GM12878 (cell line): ENCODE measurements around the gene RGSL1. TPM values are rescaled to one million over a fixed set of nuclear protein-coding genes. Genes with fewer than 3 reads are reported as not detected.

Experiments
- ATAC-seq: fragments of 200-7000 bp; cut with Tn5 transposase; 3 replicates; pipeline ENCODE4 v1.9.1; 2020; ENCODE audit warnings: mild to moderate bottlenecking, moderate library complexity
- BruUV-seq: library from RNA; stranded (reverse); fragments of 400-500 nt; replicated peaks from 2 replicates; lab custom pipeline; 2021; lab: Mats Ljungman, UMichigan
- CTCF ChIA-PET: fragments of 300-600 bp; sonication (Branson Sonifier 250); formaldehyde crosslinking; extraction: SDS; loops from one replicate; lab custom pipeline; 2021; ENCODE audit warnings: inconsistent platforms; lab: Yijun Ruan, JAX
- POLR2A ChIA-PET: fragments of 350-600 bp; formaldehyde crosslinking; extraction: SDS; loops from one replicate; lab custom pipeline; 2021; ENCODE audit warnings: inconsistent platforms; lab: Charles Lee
- RAD21 ChIA-PET: fragments of 300-600 bp; sonication (Branson Sonifier 250); formaldehyde crosslinking; loops from one replicate; lab custom pipeline; 2023; ENCODE audit warnings: antibody characterized with exemption; ENCODE audit not compliant: unreplicated experiment; lab: Charles Lee
- SMC1A ChIA-PET: fragments of 300-600 bp; sonication (Branson Sonifier 250); formaldehyde crosslinking; loops from one replicate; lab custom pipeline; 2023; ENCODE audit not compliant: unreplicated experiment, uncharacterized antibody; lab: Charles Lee
- DNase-seq: peaks from one replicate; pipeline ENCODE4 v3.0.0-alpha.2; 2011; ENCODE audit warnings: low read depth, low spot score
- FAIRE-seq: peaks from 3 replicates; lab custom pipeline; 2011; peaks lifted over from hg19 to GRCh38; lab: Jason Lieb, UNC
- H2AFZ ChIP-seq: 2 replicates; pipeline ENCODE4 v1.6.0; 2011; ENCODE audit warnings: low read depth, low read length, control low read depth; ENCODE audit not compliant: control insufficient read depth
- H3K27ac ChIP-seq: 2 replicates; pipeline ENCODE4 v1.5.1; 2011; ENCODE audit warnings: control low read depth; ENCODE audit not compliant: control insufficient read depth, insufficient read depth
- H3K27me3 ChIP-seq, 2 experiments: replicated peaks in 1 of 2; 2 replicates each; pipeline versions ENCODE4 v1.6.0 to v1.6.1; 2011; ENCODE audit warnings: low read length in 1 of 2; ENCODE audit not compliant: control insufficient read depth in 2 of 2, insufficient read depth in 2 of 2
- H3K36me3 ChIP-seq, 2 experiments: 2 replicates each; pipeline ENCODE4 v1.5.1; 2011; ENCODE audit warnings: low read length in 1 of 2; ENCODE audit not compliant: control insufficient read depth in 2 of 2, insufficient read depth in 2 of 2
- H3K4me1 ChIP-seq: 2 replicates; pipeline ENCODE4 v1.6.1; 2011; ENCODE audit warnings: mild to moderate bottlenecking, low read length, moderate library complexity, mixed read lengths; ENCODE audit not compliant: control insufficient read depth, insufficient read depth
- H3K4me2 ChIP-seq: 2 replicates; pipeline ENCODE4 v1.6.0; 2011; ENCODE audit warnings: control low read depth; ENCODE audit not compliant: control insufficient read depth, insufficient read depth
- H3K4me3 ChIP-seq: fragments of 200-600 bp; sonication (generic); 2 replicates; pipeline ENCODE4 v1.5.1; 2016
- H3K79me2 ChIP-seq: 2 replicates; pipeline ENCODE4 v1.6.0; 2011; ENCODE audit warnings: low read length; ENCODE audit not compliant: control insufficient read depth, insufficient read depth
- H3K9ac ChIP-seq: 2 replicates; pipeline ENCODE4 v1.8.0; 2011; ENCODE audit warnings: low read length, control low read depth, mixed read lengths; ENCODE audit not compliant: control insufficient read depth, insufficient read depth
- H3K9me3 ChIP-seq: replicated peaks from 3 replicates; pipeline ENCODE4 v1.5.1; 2011; ENCODE audit warnings: mild to moderate bottlenecking, low read length; ENCODE audit not compliant: control insufficient read depth, insufficient read depth
- H4K20me1 ChIP-seq: 2 replicates; pipeline ENCODE4 v1.6.0; 2011; ENCODE audit not compliant: control insufficient read depth, insufficient read depth
- CBFB ChIP-seq: IDR thresholded peaks from 2 replicates; pipeline ENCODE4 v1.6.1; 2016; ENCODE audit warnings: antibody characterized with exemption, low read depth
- CREM ChIP-seq: IDR thresholded peaks from 2 replicates; pipeline ENCODE4 v1.6.1; 2014; ENCODE audit warnings: antibody characterized with exemption, low read depth
- HCFC1 ChIP-seq: fragments of 150-350 bp; IDR thresholded peaks from 2 replicates; pipeline ENCODE4 v1.6.1; 2014; ENCODE audit warnings: low read length
- KAT2A ChIP-seq: conservative IDR thresholded peaks from 2 replicates; pipeline ENCODE4 v1.6.1; 2011; ENCODE audit warnings: low read depth, low read length; ENCODE audit not compliant: control insufficient read depth
- KDM1A ChIP-seq: fragments of 200-600 bp; sonication (generic); IDR thresholded peaks from 2 replicates; pipeline ENCODE4 v1.6.1; 2016; ENCODE audit warnings: borderline replicate concordance
- MAX ChIP-seq: IDR thresholded peaks from 2 replicates; pipeline ENCODE4 v1.6.1; 2012; ENCODE audit warnings: low read depth, low read length, improper control_type of control experiment
- MEF2B ChIP-seq: fragments of 450-650 bp; IDR thresholded peaks from 2 replicates; pipeline ENCODE4 v1.6.1; 2018; ENCODE audit warnings: mild to moderate bottlenecking, moderate library complexity; ENCODE audit not compliant: partially characterized antibody, poor library complexity, severe bottlenecking
- SPI1 ChIP-seq: IDR thresholded peaks from 2 replicates; pipeline ENCODE4 v1.6.1; 2011; ENCODE audit warnings: low read depth, mild to moderate bottlenecking, low read length, moderate library complexity, borderline replicate concordance; ENCODE audit not compliant: insufficient read depth
- SUPT20H ChIP-seq: IDR thresholded peaks from 2 replicates; pipeline ENCODE4 v1.6.1; 2011; ENCODE audit warnings: low read depth, mild to moderate bottlenecking, low read length, moderate library complexity, borderline replicate concordance; ENCODE audit not compliant: control insufficient read depth
- SUZ12 ChIP-seq: fragments of 200-600 bp; sonication (generic); IDR thresholded peaks from one replicate; pipeline ENCODE4 v1.6.1; 2018; ENCODE audit warnings: antibody characterized with exemption, mild to moderate bottlenecking; ENCODE audit not compliant: unreplicated experiment
- ZBTB40 ChIP-seq: fragments of 450-650 bp; IDR thresholded peaks from 2 replicates; pipeline ENCODE4 v1.6.1; 2016; ENCODE audit warnings: mild to moderate bottlenecking, moderate library complexity, borderline replicate concordance
- WGBS: methylation state at CpG from one replicate; pipeline ENCODE4 v1.1.6; 2016; ENCODE audit warnings: low lambda C conversion rate; ENCODE audit not compliant: insufficient replicate concordance, insufficient coverage; ENCODE audit errors: missing lambda C conversion rate; 5-methylcytosine and 5-hydroxymethylcytosine counted together
- in situ Hi-C: fragments of 300-500 bp; cut with MboI; formaldehyde crosslinking; loops from 9 replicates; pipeline ENCODE4 v1.14.3; 2018; ENCODE audit warnings: mixed read lengths
- intact Hi-C: fragments of 100-400 bp; cut with micrococcal nuclease; formaldehyde crosslinking; loops from one replicate; pipeline ENCODE4 v1.14.2; 2022; ENCODE audit not compliant: unreplicated experiment
- polyA plus RNA-seq, 11 experiments: library from polyadenylated mRNA; depleted of rRNA in 4 of 11; unstranded in 6 of 11; stranded (reverse) in 5 of 11; fragments of >200 nt; fragmentation: Nextera tagmentation in 4 of 11; fragmentation: Illumina TruSeq in 1 of 11; extraction: Ambion mirVana in 4 of 11; extraction: Trizol in 1 of 11; gene quantifications; 1 replicate in 1 of 11; 2 replicates in 10 of 11; pipeline versions ENCODE4 v1.2.1 to v1.2.3, GENCODE V29; 2011 to 2016; ENCODE audit warnings: inconsistent platforms in 2 of 11, missing spikeins in 2 of 11, low read depth in 1 of 11
- total RNA-seq, 4 experiments: library from RNA; depleted of rRNA in 3 of 4; stranded (reverse); fragments of >200 nt in 3 of 4; fragmentation: Illumina TruSeq in 1 of 4; extraction: Trizol in 1 of 4; gene quantifications; 2 replicates each; pipeline versions ENCODE4 v1.2.1 to v1.2.3, GENCODE V29; 2013 to 2021
- TF ChIP-seq, protein P1 (sequence below): IDR thresholded peaks from 2 replicates; pipeline ENCODE4 v1.6.1; 2012; ENCODE audit warnings: improper control_type of control experiment, low read depth, low read length; ENCODE audit not compliant: insufficient replicate concordance
- TF ChIP-seq, protein P2 (sequence below): fragments of 450-650 bp; IDR thresholded peaks from 2 replicates; pipeline ENCODE4 v1.6.1; 2017; ENCODE audit warnings: mild to moderate bottlenecking, low read depth, inconsistent platforms; ENCODE audit not compliant: poor library complexity, severe bottlenecking

Gene RGSL1
- total and polyA plus RNA-seq, 10 of the 15 experiments (the other 5 are each of a cell fraction or from before 2014, with no cell fraction given): 0.05 to 0.28 (median 0.27) TPM; not detected in 5

GRCh38 chr1:182549811-182550210, 99.9 kb downstream of the RGSL1 start:
- BruUV-seq: no TSS peak
- no peaks in the 10 kb centered on the region for H3K4me1 ChIP-seq
- ChIA-PET CTCF (no interaction called here), RAD21 (no interaction called here), SMC1A (no interaction called here), POLR2A (no interaction called here)
- no peak overlapping the region for H3K9ac ChIP-seq
- H4K20me1 ChIP-seq: no peaks in the 10 kb centered on the region
- no peaks in the 10 kb centered on the region for H3K79me2 ChIP-seq
- no peak overlapping the region for H3K4me3 ChIP-seq
- FAIRE-seq (no peak), DNase-seq (no peak), ATAC-seq (no peak)
- intact Hi-C loops: no loop called here
- H3K27ac ChIP-seq: no peak overlapping the region
- H3K36me3 ChIP-seq: no peaks in the 10 kb centered on the region
- 0% methylated on average over 1 of the region's 1 CpG for WGBS
- H3K4me2 ChIP-seq: no peak overlapping the region
- H3K9me3 ChIP-seq: no peaks in the 10 kb centered on the region; the same call in 2 of the 3 replicates
- no peak overlapping the region for H2AFZ ChIP-seq
- in situ Hi-C loops: no loop called here
- no peaks in the 10 kb centered on the region for H3K27me3 ChIP-seq
- no peak for TF ChIP-seq HCFC1
- TF ChIP-seq KDM1A: no peak
- TF ChIP-seq, protein P1, sequence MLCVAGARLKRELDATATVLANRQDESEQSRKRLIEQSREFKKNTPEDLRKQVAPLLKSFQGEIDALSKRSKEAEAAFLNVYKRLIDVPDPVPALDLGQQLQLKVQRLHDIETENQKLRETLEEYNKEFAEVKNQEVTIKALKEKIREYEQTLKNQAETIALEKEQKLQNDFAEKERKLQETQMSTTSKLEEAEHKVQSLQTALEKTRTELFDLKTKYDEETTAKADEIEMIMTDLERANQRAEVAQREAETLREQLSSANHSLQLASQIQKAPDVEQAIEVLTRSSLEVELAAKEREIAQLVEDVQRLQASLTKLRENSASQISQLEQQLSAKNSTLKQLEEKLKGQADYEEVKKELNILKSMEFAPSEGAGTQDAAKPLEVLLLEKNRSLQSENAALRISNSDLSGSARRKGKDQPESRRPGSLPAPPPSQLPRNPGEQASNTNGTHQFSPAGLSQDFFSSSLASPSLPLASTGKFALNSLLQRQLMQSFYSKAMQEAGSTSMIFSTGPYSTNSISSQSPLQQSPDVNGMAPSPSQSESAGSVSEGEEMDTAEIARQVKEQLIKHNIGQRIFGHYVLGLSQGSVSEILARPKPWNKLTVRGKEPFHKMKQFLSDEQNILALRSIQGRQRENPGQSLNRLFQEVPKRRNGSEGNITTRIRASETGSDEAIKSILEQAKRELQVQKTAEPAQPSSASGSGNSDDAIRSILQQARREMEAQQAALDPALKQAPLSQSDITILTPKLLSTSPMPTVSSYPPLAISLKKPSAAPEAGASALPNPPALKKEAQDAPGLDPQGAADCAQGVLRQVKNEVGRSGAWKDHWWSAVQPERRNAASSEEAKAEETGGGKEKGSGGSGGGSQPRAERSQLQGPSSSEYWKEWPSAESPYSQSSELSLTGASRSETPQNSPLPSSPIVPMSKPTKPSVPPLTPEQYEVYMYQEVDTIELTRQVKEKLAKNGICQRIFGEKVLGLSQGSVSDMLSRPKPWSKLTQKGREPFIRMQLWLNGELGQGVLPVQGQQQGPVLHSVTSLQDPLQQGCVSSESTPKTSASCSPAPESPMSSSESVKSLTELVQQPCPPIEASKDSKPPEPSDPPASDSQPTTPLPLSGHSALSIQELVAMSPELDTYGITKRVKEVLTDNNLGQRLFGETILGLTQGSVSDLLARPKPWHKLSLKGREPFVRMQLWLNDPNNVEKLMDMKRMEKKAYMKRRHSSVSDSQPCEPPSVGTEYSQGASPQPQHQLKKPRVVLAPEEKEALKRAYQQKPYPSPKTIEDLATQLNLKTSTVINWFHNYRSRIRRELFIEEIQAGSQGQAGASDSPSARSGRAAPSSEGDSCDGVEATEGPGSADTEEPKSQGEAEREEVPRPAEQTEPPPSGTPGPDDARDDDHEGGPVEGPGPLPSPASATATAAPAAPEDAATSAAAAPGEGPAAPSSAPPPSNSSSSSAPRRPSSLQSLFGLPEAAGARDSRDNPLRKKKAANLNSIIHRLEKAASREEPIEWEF: no peak
- no peak for TF ChIP-seq MEF2B
- TF ChIP-seq SUPT20H: no peak
- no peak for TF ChIP-seq MAX
- TF ChIP-seq KAT2A: no peak
- no peak for TF ChIP-seq SPI1
- TF ChIP-seq, protein P2, sequence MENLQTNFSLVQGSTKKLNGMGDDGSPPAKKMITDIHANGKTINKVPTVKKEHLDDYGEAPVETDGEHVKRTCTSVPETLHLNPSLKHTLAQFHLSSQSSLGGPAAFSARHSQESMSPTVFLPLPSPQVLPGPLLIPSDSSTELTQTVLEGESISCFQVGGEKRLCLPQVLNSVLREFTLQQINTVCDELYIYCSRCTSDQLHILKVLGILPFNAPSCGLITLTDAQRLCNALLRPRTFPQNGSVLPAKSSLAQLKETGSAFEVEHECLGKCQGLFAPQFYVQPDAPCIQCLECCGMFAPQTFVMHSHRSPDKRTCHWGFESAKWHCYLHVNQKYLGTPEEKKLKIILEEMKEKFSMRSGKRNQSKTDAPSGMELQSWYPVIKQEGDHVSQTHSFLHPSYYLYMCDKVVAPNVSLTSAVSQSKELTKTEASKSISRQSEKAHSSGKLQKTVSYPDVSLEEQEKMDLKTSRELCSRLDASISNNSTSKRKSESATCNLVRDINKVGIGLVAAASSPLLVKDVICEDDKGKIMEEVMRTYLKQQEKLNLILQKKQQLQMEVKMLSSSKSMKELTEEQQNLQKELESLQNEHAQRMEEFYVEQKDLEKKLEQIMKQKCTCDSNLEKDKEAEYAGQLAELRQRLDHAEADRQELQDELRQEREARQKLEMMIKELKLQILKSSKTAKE: no peak
- no peak for TF ChIP-seq SUZ12
- TF ChIP-seq CBFB: no peak
- no peak for TF ChIP-seq ZBTB40
- no peak for TF ChIP-seq CREM
